CD14-positive monocyte (primary cell): ENCODE results near the gene SMLR1. TPM values are rescaled to one million over a fixed set of nuclear protein-coding genes. Genes with fewer than 3 reads are reported as not detected.

Experiments
- DNase-seq, 3 donors: peaks; one replicate each; pipeline ENCODE4 v3.0.0-alpha.2; 2011 to 2022
- H2AFZ ChIP-seq: 2 replicates; pipeline ENCODE4 v1.6.0; 2012; ENCODE audit warnings: mild to moderate bottlenecking, low read depth, low read length, inconsistent platforms; ENCODE audit not compliant: insufficient read depth, poor library complexity, severe bottlenecking
- H3K27ac ChIP-seq, 2 donors: 1 replicate in 1 of 2; 2 replicates in 1 of 2; pipeline ENCODE4 v1.5.1; 2012 to 2013; ENCODE audit warnings: low read length in 2 of 2, control low read depth in 1 of 2, inconsistent platforms in 1 of 2, low read depth in 1 of 2, mild to moderate bottlenecking in 1 of 2
- H3K27me3 ChIP-seq, 2 donors: one replicate each; pipeline versions ENCODE4 v1.6.0 to v1.6.1; 2011 to 2013; ENCODE audit warnings: low read length in 2 of 2; ENCODE audit not compliant: control insufficient read depth in 2 of 2, insufficient read depth in 2 of 2
- H3K36me3 ChIP-seq, 2 donors: replicated peaks in 1 of 2; 1 replicate in 1 of 2; 2 replicates in 1 of 2; pipeline versions ENCODE4 v1.5.1 to v1.6.1; 2012 to 2013; ENCODE audit warnings: low read length in 2 of 2, control low read depth in 1 of 2, inconsistent platforms in 1 of 2, mild to moderate bottlenecking in 1 of 2; ENCODE audit not compliant: insufficient read depth in 2 of 2, control insufficient read depth in 1 of 2
- H3K4me1 ChIP-seq, 2 donors: 1 replicate in 1 of 2; 2 replicates in 1 of 2; pipeline versions ENCODE4 v1.5.1 to v1.6.1; 2012 to 2013; ENCODE audit warnings: low read length in 2 of 2, control low read depth in 1 of 2, inconsistent platforms in 1 of 2, mild to moderate bottlenecking in 1 of 2, moderate library complexity in 1 of 2; ENCODE audit not compliant: insufficient read depth in 2 of 2, control insufficient read depth in 1 of 2
- H3K4me2 ChIP-seq: replicated peaks from 2 replicates; pipeline ENCODE3; 2012; ENCODE audit warnings: low read length, moderate library complexity, mild to moderate bottlenecking; ENCODE audit not compliant: poor library complexity, severe bottlenecking; ENCODE audit errors: extremely low read depth
- H3K4me3 ChIP-seq, 3 experiments: fragments of 200-600 bp in 1 of 3; sonication (generic) in 1 of 3; replicated peaks in 1 of 3; 1 replicate in 2 of 3; 2 replicates in 1 of 3; pipeline ENCODE4 v1.5.1; 2011 to 2013; ENCODE audit warnings: low read length in 3 of 3, mild to moderate bottlenecking in 3 of 3, control low read depth in 2 of 3, low read depth in 2 of 3, inconsistent platforms in 1 of 3, moderate library complexity in 1 of 3
- H3K79me2 ChIP-seq: 2 replicates; pipeline ENCODE4 v1.6.0; 2012; ENCODE audit warnings: mild to moderate bottlenecking, control low read depth, inconsistent platforms, low read length, moderate library complexity; ENCODE audit not compliant: insufficient read depth
- H3K9ac ChIP-seq: 2 replicates; pipeline ENCODE4 v1.6.0; 2017; ENCODE audit warnings: low read length, mild to moderate bottlenecking; ENCODE audit not compliant: insufficient read depth, poor library complexity, severe bottlenecking
- H3K9me3 ChIP-seq, 2 donors: replicated peaks in 1 of 2; 1 replicate in 1 of 2; 2 replicates in 1 of 2; pipeline versions ENCODE4 v1.5.1 to v1.6.1; 2012 to 2013; ENCODE audit warnings: low read length in 2 of 2, control low read depth in 1 of 2; ENCODE audit not compliant: control insufficient read depth in 1 of 2, insufficient read depth in 1 of 2
- H4K20me1 ChIP-seq: 2 replicates; pipeline ENCODE4 v1.6.0; 2012; ENCODE audit warnings: mild to moderate bottlenecking, low read length, control low read depth, moderate library complexity; ENCODE audit not compliant: insufficient read depth
- H3K27ac Mint-ChIP-seq, 7 donors: one replicate each; pipeline ENCODE4 v1.8.0; 2020; ENCODE audit warnings: mild to moderate bottlenecking in 7 of 7, mixed read lengths in 7 of 7, moderate library complexity in 6 of 7, inconsistent platforms in 2 of 7
- H3K27me3 Mint-ChIP-seq, 3 donors: one replicate each; pipeline ENCODE4 v1.8.0; 2021 to 2022; ENCODE audit warnings: low read depth in 3 of 3, mild to moderate bottlenecking in 3 of 3, mixed read lengths in 3 of 3, moderate library complexity in 3 of 3, inconsistent platforms in 1 of 3
- H3K36me3 Mint-ChIP-seq, 2 donors: one replicate each; pipeline ENCODE4 v1.8.0; 2020; ENCODE audit warnings: mixed read lengths in 2 of 2, inconsistent platforms in 1 of 2, mild to moderate bottlenecking in 1 of 2
- H3K4me1 Mint-ChIP-seq: one replicate; pipeline ENCODE4 v1.8.0; 2020; ENCODE audit warnings: mild to moderate bottlenecking, mixed read lengths
- H3K4me3 Mint-ChIP-seq, 2 donors: one replicate each; pipeline ENCODE4 v1.8.0; 2020; ENCODE audit warnings: mild to moderate bottlenecking in 2 of 2, mixed read lengths in 2 of 2, moderate library complexity in 1 of 2
- H3K9me3 Mint-ChIP-seq, 7 donors: one replicate each; pipeline ENCODE4 v1.8.0; 2020 to 2022; ENCODE audit warnings: mixed read lengths in 7 of 7, mild to moderate bottlenecking in 6 of 7, moderate library complexity in 6 of 7, inconsistent platforms in 2 of 7
- CTCF ChIP-seq: fragments of 200-600 bp; IDR thresholded peaks from one replicate; pipeline ENCODE4 v1.8.0; 2022; ENCODE audit warnings: antibody characterized with exemption, mild to moderate bottlenecking
- WGBS: methylation state at CpG from one replicate; pipeline ENCODE4 v1.1.5; 2013; ENCODE audit warnings: missing lambda C conversion rate; ENCODE audit not compliant: insufficient coverage; 5-methylcytosine and 5-hydroxymethylcytosine counted together
- intact Hi-C, 2 donors: fragments of 100-400 bp; cut with micrococcal nuclease; formaldehyde crosslinking; loops; one replicate each; pipeline versions ENCODE4 v1.15.0 to v1.15.1; 2023
- polyA plus RNA-seq, 3 donors: library from polyadenylated mRNA; depleted of rRNA in 1 of 3; unstranded in 2 of 3; stranded (reverse) in 1 of 3; fragments of 300-500 nt in 2 of 3; fragments of >200 nt in 1 of 3; fragmentation: Illumina TruSeq in 2 of 3; gene quantifications; 1 replicate in 2 of 3; 2 replicates in 1 of 3; pipeline ENCODE4 v1.2.3, GENCODE V29; 2012 to 2021

Gene SMLR1
- polyA plus RNA-seq, 3 donors = not detected

DNA sequence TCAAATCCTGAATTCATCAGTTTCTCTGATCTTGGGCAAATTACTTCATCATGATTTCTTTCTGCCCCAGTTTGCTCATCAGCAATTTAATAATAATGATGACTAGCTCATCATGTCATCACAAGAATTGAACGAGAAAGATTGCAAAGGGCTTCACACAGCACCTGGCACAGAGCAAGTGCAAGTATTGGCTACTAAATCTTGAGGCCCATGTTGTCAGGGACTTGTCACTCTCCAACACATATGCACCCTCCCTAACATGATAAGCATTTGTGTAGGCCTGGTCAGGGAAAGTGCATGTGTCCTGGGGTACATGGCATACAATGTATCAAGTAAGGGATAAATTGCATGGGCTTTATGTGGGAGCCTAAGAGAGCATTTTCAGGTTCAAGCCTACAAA is 6.4 kb downstream of the SMLR1 start:
- Mint-ChIP-seq H3K4me1 (peaks cover 22% of the 10 kb centered on the region), H3K9me3 (peaks cover 0 to 6% (median 0%) of the 10 kb centered on the region in 7 donors), H3K27ac (no peak overlapping the region), H3K27me3 (no peaks in the 10 kb centered on the region), H3K36me3 (peaks cover 1 to 3% of the 10 kb centered on the region in 2 donors), H3K4me3 (no peak overlapping the region)
- no peaks in the 10 kb centered on the region for H4K20me1 ChIP-seq
- no peaks in the 10 kb centered on the region for H3K27me3 ChIP-seq
- no peak overlapping the region for H3K9ac ChIP-seq
- TF ChIP-seq CTCF = no peak
- intact Hi-C loops = no loop called here
- no peaks in the 10 kb centered on the region for H3K79me2 ChIP-seq
- no peaks in the 10 kb centered on the region for H3K9me3 ChIP-seq
- H3K4me2 ChIP-seq = no peak overlapping the region
- WGBS = no CpG with 5 or more reads among the region's 1 CpG
- DNase-seq = no peak
- H3K4me3 ChIP-seq = no peak overlapping the region
- H3K4me1 ChIP-seq = no peaks in the 10 kb centered on the region
- no peaks in the 10 kb centered on the region for H3K36me3 ChIP-seq
- no peak overlapping the region for H2AFZ ChIP-seq
- H3K27ac ChIP-seq = no peak overlapping the region

- Histone ChIP-seq H3K27ac (no peak overlapping the region), H2AFZ (no peak overlapping the region), H3K27me3 (no peaks in the 10 kb centered on the region), H4K20me1 (no peaks in the 10 kb centered on the region), H3K4me1 (no peaks in the 10 kb centered on the region), H3K9ac (no peak overlapping the region), H3K4me3 (no peak overlapping the region), H3K4me2 (no peak overlapping the region), H3K79me2 (no peaks in the 10 kb centered on the region), H3K9me3 (no peaks in the 10 kb centered on the region), H3K36me3 (no peaks in the 10 kb centered on the region)
- no peak overlapping the region for H3K4me3 Mint-ChIP-seq
- H3K4me1 Mint-ChIP-seq = peaks cover 15% of the 10 kb centered on the region
- no peak for TF ChIP-seq CTCF
- intact Hi-C loops = no loop called here
- H3K27ac Mint-ChIP-seq = no peak overlapping the region
- DNase-seq = no peak
- 100% methylated on average over 2 of the region's 5 CpGs for WGBS
- peaks cover 0 to 6% (median 0%) of the 10 kb centered on the region in 7 donors for H3K9me3 Mint-ChIP-seq
- no peaks in the 10 kb centered on the region for H3K27me3 Mint-ChIP-seq
- H3K36me3 Mint-ChIP-seq = peaks cover 2 to 3% of the 10 kb centered on the region in 2 donors
Measured at GRCh38 chr6:130834482-130835251, 7.5 kb downstream of the SMLR1 start.
